ENCODE results near the gene MAST2. TPM values are rescaled to one million over a fixed set of nuclear protein-coding genes. Genes with fewer than 3 reads are reported as not detected.

MAST2 gene
- total RNA-seq, 1 experiment from 2014 or later = 52.8 TPM

DNA sequence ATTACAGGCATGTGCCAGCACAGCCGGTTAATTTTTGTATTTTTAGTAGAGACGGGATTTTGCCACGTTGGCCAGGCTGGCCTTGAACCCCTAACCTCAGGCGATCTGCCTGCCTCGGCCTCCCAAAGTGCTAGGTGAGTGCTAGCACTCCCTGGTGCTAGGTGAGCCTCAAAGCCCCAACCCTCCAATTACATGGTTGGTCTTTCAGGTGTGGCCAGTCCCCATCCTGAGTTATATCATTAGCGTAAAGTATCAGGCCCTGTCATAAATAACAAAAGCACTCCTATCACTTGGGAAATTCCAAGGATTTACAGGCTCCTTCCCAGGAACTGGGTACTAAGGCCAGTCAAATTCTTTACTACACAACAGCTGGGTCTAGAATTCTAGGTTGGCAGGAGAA, 191.0 kb downstream of the MAST2 start:
- DNase-seq = no peak
- H3K4me3 ChIP-seq (ENCODE audit: low read length) = no peak overlapping the region
- H3K27me3 ChIP-seq (ENCODE audit: low read length) = no peaks in the 10 kb centered on the region
- no peaks in the 10 kb centered on the region for H3K4me1 ChIP-seq (ENCODE audit: low read length)
- peaks cover 77% of the 10 kb centered on the region for H3K79me2 ChIP-seq (ENCODE audit: low read length)
- no peaks in the 10 kb centered on the region for H3K9me2 ChIP-seq (replicated peaks; ENCODE audit: insufficient read depth, low read length)
- H3K9me3 ChIP-seq (ENCODE audit: low read length) = 0 out of 2 replicates have a peak, but pooled peaks cover 6% of the 10 kb centered on the region
- peaks cover 15% of the 10 kb centered on the region for H3K36me3 ChIP-seq (ENCODE audit: insufficient read depth, low read length)
- no peak overlapping the region for H3K4me2 ChIP-seq (ENCODE audit: low read depth, low read length, poor library complexity, severe bottlenecking)
- H4K20me1 ChIP-seq (ENCODE audit: insufficient read depth, low read depth, low read length) = no peaks in the 10 kb centered on the region
- H3K27ac ChIP-seq (ENCODE audit: low read length) = no peak overlapping the region
- H2AFZ ChIP-seq (ENCODE audit: low read length) = no peak overlapping the region
- H3K9ac ChIP-seq (ENCODE audit: low read length) = no peak overlapping the region

DNA sequence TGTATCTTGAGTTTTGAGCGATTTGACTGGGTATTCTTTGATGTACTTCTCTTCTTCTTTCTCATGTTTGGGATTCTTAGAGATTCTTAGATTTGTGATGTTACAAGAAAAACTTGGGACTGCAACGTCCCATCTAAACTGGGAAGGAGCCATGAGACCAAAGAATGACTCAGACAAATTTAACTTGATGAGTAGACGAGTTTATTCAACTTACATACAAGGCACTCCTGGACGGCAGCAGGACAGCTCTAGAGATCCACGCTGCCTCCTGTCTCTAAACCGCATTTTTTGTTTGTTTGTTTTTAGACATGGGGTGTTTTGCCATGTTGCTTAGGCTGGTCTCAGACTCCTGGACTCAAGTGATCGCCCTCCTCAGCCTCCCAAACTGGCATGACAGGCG, 191.9 kb downstream of the MAST2 start:
- Histone ChIP-seq H3K36me3 (ENCODE audit: insufficient read depth, low read length) (peaks cover 7% of the 10 kb centered on the region), H4K20me1 (ENCODE audit: insufficient read depth, low read depth, low read length) (no peaks in the 10 kb centered on the region), H3K4me3 (ENCODE audit: low read length) (no peak overlapping the region), H3K79me2 (ENCODE audit: low read length) (peaks cover 70% of the 10 kb centered on the region), H3K9me3 (ENCODE audit: low read length) (0 out of 2 replicates have a peak, but pooled peaks cover 3% of the 10 kb centered on the region), H3K27me3 (ENCODE audit: low read length) (no peaks in the 10 kb centered on the region), H2AFZ (ENCODE audit: low read length) (no peak overlapping the region), H3K9ac (ENCODE audit: low read length) (no peak overlapping the region), H3K9me2 (replicated peaks; ENCODE audit: insufficient read depth, low read length) (no peaks in the 10 kb centered on the region), H3K27ac (ENCODE audit: low read length) (no peak overlapping the region), H3K4me1 (ENCODE audit: low read length) (no peaks in the 10 kb centered on the region), H3K4me2 (ENCODE audit: low read depth, low read length, poor library complexity, severe bottlenecking) (no peak overlapping the region)
- no peak for DNase-seq

DNA sequence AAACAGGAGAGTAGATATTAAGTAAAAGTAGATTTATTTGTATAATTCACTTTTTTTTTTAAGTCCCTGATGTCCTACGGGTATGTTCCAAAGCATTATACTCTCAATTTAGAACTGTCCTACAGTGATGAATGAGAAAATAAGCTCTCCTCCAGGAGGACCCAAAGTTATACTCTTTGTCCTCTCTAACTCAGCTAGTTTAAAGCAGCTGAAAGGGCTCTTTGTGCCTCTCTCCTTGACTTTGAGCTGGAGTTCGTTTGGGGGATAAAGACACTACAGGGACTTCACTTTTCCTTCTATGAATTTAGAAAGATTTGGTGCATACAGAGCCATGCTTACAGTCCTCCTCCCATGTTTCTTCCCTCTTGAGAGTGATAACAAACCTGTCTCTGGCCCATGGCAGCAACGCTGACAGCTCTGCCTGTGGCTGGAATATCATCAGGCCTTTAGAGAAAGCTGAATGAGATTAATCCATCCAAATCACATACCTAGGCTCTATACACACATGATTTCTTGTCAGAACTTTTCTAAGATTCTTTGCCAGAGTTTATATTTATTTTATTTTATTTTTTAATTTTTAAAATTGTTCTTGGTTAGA, 194.7 kb downstream of the MAST2 start:
- H3K36me3 ChIP-seq (ENCODE audit: insufficient read depth, low read length) = no peaks in the 10 kb centered on the region; the same call in 1 of the 2 replicates
- no peaks in the 10 kb centered on the region for H3K9me2 ChIP-seq (replicated peaks; ENCODE audit: insufficient read depth, low read length)
- peaks cover 53% of the 10 kb centered on the region for H3K79me2 ChIP-seq (ENCODE audit: low read length)
- H4K20me1 ChIP-seq (ENCODE audit: insufficient read depth, low read depth, low read length) = no peaks in the 10 kb centered on the region
- no peaks in the 10 kb centered on the region for H3K4me1 ChIP-seq (ENCODE audit: low read length)
- H3K9ac ChIP-seq (ENCODE audit: low read length) = no peak overlapping the region
- no peaks in the 10 kb centered on the region for H3K9me3 ChIP-seq (ENCODE audit: low read length)
- no peak overlapping the region for H2AFZ ChIP-seq (ENCODE audit: low read length)
- DNase-seq = no peak
- no peak overlapping the region for H3K4me2 ChIP-seq (ENCODE audit: low read depth, low read length, poor library complexity, severe bottlenecking)
- H3K27ac ChIP-seq (ENCODE audit: low read length) = no peak overlapping the region
- no peaks in the 10 kb centered on the region for H3K27me3 ChIP-seq (ENCODE audit: low read length)
- H3K4me3 ChIP-seq (ENCODE audit: low read length) = no peak overlapping the region

DNA sequence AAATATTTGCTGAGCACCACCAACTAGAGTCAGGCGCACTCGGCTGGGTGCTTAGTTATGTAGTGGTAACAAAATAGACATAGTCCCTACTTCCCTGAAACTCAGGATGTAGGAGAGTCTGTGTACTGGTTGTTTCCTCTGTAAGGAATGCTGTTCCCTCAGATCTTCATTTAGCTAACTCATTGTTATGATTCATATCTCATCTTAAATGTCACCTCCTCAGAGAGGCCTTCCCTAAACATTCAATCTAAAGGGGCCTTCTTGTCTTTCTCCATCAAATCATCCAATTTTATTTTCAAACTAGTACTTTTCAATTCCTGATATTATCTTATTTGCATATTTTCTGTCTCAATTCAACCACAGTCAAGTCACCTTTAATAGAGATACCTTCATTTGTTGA, 196.1 kb downstream of the MAST2 start:
- H3K4me2 ChIP-seq (ENCODE audit: low read depth, low read length, poor library complexity, severe bottlenecking) = no peak overlapping the region
- H3K9me2 ChIP-seq (replicated peaks; ENCODE audit: insufficient read depth, low read length) = no peaks in the 10 kb centered on the region
- H3K4me3 ChIP-seq (ENCODE audit: low read length) = no peak overlapping the region
- H2AFZ ChIP-seq (ENCODE audit: low read length) = no peak overlapping the region
- H3K4me1 ChIP-seq (ENCODE audit: low read length) = no peaks in the 10 kb centered on the region
- H3K9me3 ChIP-seq (ENCODE audit: low read length) = no peaks in the 10 kb centered on the region
- H3K27me3 ChIP-seq (ENCODE audit: low read length) = no peaks in the 10 kb centered on the region
- no peak for DNase-seq
- no peaks in the 10 kb centered on the region for H4K20me1 ChIP-seq (ENCODE audit: insufficient read depth, low read depth, low read length)
- H3K27ac ChIP-seq (ENCODE audit: low read length) = no peak overlapping the region
- no peak overlapping the region for H3K9ac ChIP-seq (ENCODE audit: low read length)
- peaks cover 40% of the 10 kb centered on the region for H3K79me2 ChIP-seq (ENCODE audit: low read length)
- no peaks in the 10 kb centered on the region; the same call in 1 of the 2 replicates for H3K36me3 ChIP-seq (ENCODE audit: insufficient read depth, low read length)

DNA sequence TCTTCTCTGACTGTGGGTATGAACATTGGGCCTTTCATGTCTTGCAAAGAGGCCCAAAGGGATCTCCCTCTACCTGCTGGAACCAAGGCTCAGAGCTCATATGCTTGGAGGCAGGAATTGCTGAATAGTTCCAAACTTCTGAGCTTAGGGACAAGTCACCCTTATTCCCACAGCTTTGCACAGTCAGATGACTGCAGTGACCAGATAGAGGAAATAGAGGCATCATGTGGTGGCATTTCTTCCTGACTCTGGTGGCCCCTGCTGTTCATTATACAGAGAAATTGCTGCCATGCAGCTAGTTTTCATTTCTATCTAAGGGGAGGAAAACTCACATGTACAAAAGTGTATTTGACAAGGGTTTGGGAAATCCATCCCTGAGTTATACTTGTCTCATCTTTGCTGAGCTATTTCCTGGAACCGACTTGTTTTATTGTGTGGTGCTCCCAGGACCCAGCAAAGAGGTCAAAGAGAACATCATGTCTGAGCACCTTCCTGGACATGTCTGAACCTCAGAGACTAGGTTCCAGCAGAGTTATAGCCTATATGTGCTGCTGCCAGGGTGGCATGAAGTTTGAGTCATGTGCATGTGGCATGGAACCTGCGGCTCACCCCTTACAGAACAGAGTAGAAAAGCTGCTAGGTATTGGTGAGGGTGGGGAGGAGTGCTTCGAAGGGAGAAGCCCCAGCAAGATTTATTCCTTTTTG, 197.8 kb downstream of the MAST2 start:
- Histone ChIP-seq H3K4me1 (ENCODE audit: low read length) (no peaks in the 10 kb centered on the region), H3K9me2 (replicated peaks; ENCODE audit: insufficient read depth, low read length) (no peaks in the 10 kb centered on the region), H3K79me2 (ENCODE audit: low read length) (peaks cover 26% of the 10 kb centered on the region), H3K9ac (ENCODE audit: low read length) (no peak overlapping the region), H3K27ac (ENCODE audit: low read length) (no peak overlapping the region), H3K36me3 (ENCODE audit: insufficient read depth, low read length) (no peaks in the 10 kb centered on the region; the same call in 1 of the 2 replicates), H3K9me3 (ENCODE audit: low read length) (no peaks in the 10 kb centered on the region), H3K4me2 (ENCODE audit: low read depth, low read length, poor library complexity, severe bottlenecking) (no peak overlapping the region), H4K20me1 (ENCODE audit: insufficient read depth, low read depth, low read length) (no peaks in the 10 kb centered on the region), H2AFZ (ENCODE audit: low read length) (no peak overlapping the region), H3K4me3 (ENCODE audit: low read length) (no peak overlapping the region), H3K27me3 (ENCODE audit: low read length) (no peaks in the 10 kb centered on the region)
- no peak for DNase-seq

DNA sequence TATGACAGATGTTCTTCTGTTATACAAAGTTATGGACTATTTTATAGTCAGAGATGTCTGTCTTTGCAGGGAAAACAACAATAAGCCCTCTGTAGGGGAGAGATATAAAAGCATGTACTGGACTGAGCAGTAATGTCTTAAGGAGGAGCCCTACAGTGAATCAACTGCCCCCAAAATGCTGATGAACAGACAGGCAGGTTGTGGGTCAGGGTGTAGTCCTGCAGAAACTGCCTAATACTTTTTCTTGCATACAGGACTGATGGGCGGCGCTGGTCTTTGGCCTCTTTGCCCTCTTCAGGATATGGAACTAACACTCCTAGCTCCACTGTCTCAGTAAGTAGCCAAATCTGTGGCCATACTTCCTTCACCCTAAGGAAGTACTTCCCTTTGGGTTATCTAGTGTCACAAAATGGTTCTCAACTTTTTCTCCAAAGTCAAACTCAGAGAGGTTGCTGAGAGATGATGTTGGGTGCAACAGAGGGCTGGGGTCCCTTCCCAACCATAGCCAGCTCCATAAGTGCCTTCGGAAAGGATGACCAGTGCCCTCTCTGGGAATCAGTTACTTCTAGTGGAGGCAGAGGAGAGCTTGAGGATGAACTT, 199.2 kb downstream of the MAST2 start:
- no peaks in the 10 kb centered on the region for H3K9me2 ChIP-seq (replicated peaks; ENCODE audit: insufficient read depth, low read length)
- peaks cover 22% of the 10 kb centered on the region for H3K79me2 ChIP-seq (ENCODE audit: low read length)
- H3K9me3 ChIP-seq (ENCODE audit: low read length) = no peaks in the 10 kb centered on the region
- no peak for DNase-seq
- H3K36me3 ChIP-seq (ENCODE audit: insufficient read depth, low read length) = peaks cover 4% of the 10 kb centered on the region; the same call in 1 of the 2 replicates
- H3K27ac ChIP-seq (ENCODE audit: low read length) = no peak overlapping the region
- no peaks in the 10 kb centered on the region for H3K27me3 ChIP-seq (ENCODE audit: low read length)
- H4K20me1 ChIP-seq (ENCODE audit: insufficient read depth, low read depth, low read length) = no peaks in the 10 kb centered on the region
- no peak overlapping the region for H3K4me3 ChIP-seq (ENCODE audit: low read length)
- no peak overlapping the region for H2AFZ ChIP-seq (ENCODE audit: low read length)
- no peak overlapping the region for H3K9ac ChIP-seq (ENCODE audit: low read length)
- no peaks in the 10 kb centered on the region for H3K4me1 ChIP-seq (ENCODE audit: low read length)
- no peak overlapping the region for H3K4me2 ChIP-seq (ENCODE audit: low read depth, low read length, poor library complexity, severe bottlenecking)

DNA sequence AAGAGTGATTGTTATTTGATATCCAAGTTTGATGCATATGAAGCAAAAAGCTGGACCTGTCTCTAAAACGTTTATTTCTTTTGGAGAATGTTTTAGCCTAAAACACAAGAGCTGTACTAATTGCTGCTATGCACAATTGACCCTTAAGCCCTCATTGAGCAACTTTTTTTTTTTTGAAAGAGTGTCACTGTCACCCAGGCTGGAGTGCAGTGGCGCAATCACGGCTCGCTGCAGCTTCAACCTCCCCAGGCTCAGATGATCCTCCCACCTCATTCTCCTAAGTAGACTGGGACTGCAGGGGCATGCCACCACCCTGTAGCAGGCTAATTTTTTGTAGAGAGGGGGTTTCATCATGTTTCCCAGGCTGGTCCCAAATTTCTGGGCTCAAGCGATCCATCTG, 199.9 kb downstream of the MAST2 start:
- Histone ChIP-seq H2AFZ (ENCODE audit: low read length) (no peak overlapping the region), H4K20me1 (ENCODE audit: insufficient read depth, low read depth, low read length) (no peaks in the 10 kb centered on the region), H3K9me3 (ENCODE audit: low read length) (no peaks in the 10 kb centered on the region), H3K4me3 (ENCODE audit: low read length) (no peak overlapping the region), H3K36me3 (ENCODE audit: insufficient read depth, low read length) (peaks cover 10% of the 10 kb centered on the region), H3K9ac (ENCODE audit: low read length) (no peak overlapping the region), H3K27ac (ENCODE audit: low read length) (no peak overlapping the region), H3K4me1 (ENCODE audit: low read length) (peaks cover 3% of the 10 kb centered on the region; the same call in 1 of the 2 replicates), H3K9me2 (replicated peaks; ENCODE audit: insufficient read depth, low read length) (no peaks in the 10 kb centered on the region), H3K79me2 (ENCODE audit: low read length) (peaks cover 15% of the 10 kb centered on the region), H3K27me3 (ENCODE audit: low read length) (no peaks in the 10 kb centered on the region), H3K4me2 (ENCODE audit: low read depth, low read length, poor library complexity, severe bottlenecking) (no peak overlapping the region)
- DNase-seq = no peak

DNA sequence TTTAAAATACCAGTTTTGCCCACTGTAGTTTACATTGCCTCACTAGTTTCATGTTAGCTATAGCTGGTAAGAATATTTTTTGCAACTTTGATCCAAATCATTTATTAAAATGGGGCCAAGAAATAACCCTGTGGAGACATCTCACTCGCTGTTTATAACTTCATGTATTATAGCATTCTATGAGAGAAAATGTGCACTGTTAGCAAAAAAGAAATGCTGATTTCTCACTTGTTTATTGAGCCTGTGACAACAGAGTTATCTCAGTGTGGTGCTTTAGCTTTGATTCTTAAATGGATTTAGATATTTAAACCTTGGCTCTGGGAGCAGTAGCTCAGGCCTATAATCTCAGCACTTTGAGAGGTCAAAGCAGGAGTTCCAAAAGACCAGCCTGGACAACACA, 201.1 kb downstream of the MAST2 start:
- Histone ChIP-seq H2AFZ (ENCODE audit: low read length) (no peak overlapping the region), H3K36me3 (ENCODE audit: insufficient read depth, low read length) (peaks cover 16% of the 10 kb centered on the region), H3K9me2 (replicated peaks; ENCODE audit: insufficient read depth, low read length) (no peaks in the 10 kb centered on the region), H3K27me3 (ENCODE audit: low read length) (no peaks in the 10 kb centered on the region), H3K79me2 (ENCODE audit: low read length) (peaks cover 11% of the 10 kb centered on the region), H3K27ac (ENCODE audit: low read length) (no peak overlapping the region), H3K4me1 (ENCODE audit: low read length) (peaks cover 10% of the 10 kb centered on the region), H3K9ac (ENCODE audit: low read length) (no peak overlapping the region), H3K4me3 (ENCODE audit: low read length) (no peak overlapping the region), H4K20me1 (ENCODE audit: insufficient read depth, low read depth, low read length) (no peaks in the 10 kb centered on the region), H3K4me2 (ENCODE audit: low read depth, low read length, poor library complexity, severe bottlenecking) (no peak overlapping the region), H3K9me3 (ENCODE audit: low read length) (no peaks in the 10 kb centered on the region)
- no peak for DNase-seq
